G401 (cell line): ENCODE results near the gene CACNA2D4. TPM values are rescaled to one million over a fixed set of nuclear protein-coding genes. Genes with fewer than 3 reads are reported as not detected.

Experiments
- DNase-seq: peaks from one replicate; pipeline ENCODE4 v3.0.0-alpha.2; 2015; ENCODE audit warnings: low spot score
- in situ Hi-C: cut with HindIII; loops from 2 replicates; pipeline ENCODE4 v1.10.0; 2016; ENCODE audit warnings: low sequenced_read_pairs, mixed read lengths
- total RNA-seq: library from RNA; depleted of rRNA; stranded (reverse); fragments of >200 nt; shearing (Covaris generic); gene quantifications from 2 replicates; pipeline ENCODE4 v1.2.3, GENCODE V29; 2014

The CACNA2D4 gene
- total RNA-seq, 1 experiment from 2014 or later = not detected

GRCh38 chr12:1779783-1780182 is 138.7 kb downstream of the CACNA2D4 start:
- DNase-seq = no peak
- in situ Hi-C loops = loop anchor here (25.0 kb wide), 1 partner anchor 142 kb away; the partner anchor contains the start of gene WNT5B

- in situ Hi-C loops = loop anchor here (25.0 kb wide), 1 partner anchor 142 kb away; the partner anchor contains the start of gene WNT5B
- DNase-seq = no peak
Observed at GRCh38 chr12:1778911-1779310, 139.5 kb downstream of the CACNA2D4 start.

- no peak for DNase-seq
- in situ Hi-C loops = loop anchor here (25.0 kb wide), 1 partner anchor 140 kb away; the partner anchor contains the start of gene WNT5B
Observed at GRCh38 chr12:1777798-1778197, 140.7 kb downstream of the CACNA2D4 start.

- no peak for DNase-seq
- in situ Hi-C loops = loop anchor here (25.0 kb wide), 1 partner anchor 139 kb away; the partner anchor contains the start of gene WNT5B
Observed at GRCh38 chr12:1776170-1776921, 142.1 kb downstream of the CACNA2D4 start.

- peak; percentile 23 for DNase-seq
Observed at GRCh38 chr12:1773937-1774655, 144.4 kb downstream of the CACNA2D4 start.

DNA sequence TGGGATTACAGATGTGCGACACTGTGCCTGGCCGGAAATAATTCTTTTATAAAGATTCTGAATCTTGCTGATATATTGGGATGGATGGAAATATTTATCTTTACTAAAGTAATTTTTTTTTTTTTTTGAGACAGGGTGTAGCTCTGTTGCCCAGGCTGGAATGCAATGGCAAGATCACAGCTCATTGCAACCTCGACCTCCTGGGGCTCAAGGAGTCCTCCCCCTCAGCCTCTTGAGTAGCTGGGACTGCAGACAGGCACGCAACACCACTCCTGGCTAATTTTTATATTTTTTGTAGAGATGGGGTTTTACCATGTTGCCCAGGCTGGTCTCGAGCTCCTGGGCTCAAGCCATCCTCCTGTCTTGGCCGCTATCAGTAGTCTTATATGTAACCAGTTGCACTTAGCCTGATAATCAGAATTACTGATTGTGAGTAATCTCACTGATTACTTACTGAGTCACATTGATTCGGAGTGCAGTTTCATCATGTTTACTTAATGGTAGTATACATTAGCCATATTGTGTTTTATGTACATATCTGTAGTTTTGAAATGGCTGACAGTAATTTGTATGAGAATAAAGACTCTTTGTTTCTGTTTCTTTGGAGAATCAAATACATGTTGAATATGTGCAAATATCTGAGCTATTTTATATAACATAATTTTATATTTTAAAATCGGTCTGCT is 148.5 kb downstream of the CACNA2D4 start:
- no peak for DNase-seq
- in situ Hi-C loops = no loop called here

More at GRCh38 chr12:1773937-1774655, 144.4 kb downstream of the CACNA2D4 start:
- in situ Hi-C loops = no loop called here

DNA sequence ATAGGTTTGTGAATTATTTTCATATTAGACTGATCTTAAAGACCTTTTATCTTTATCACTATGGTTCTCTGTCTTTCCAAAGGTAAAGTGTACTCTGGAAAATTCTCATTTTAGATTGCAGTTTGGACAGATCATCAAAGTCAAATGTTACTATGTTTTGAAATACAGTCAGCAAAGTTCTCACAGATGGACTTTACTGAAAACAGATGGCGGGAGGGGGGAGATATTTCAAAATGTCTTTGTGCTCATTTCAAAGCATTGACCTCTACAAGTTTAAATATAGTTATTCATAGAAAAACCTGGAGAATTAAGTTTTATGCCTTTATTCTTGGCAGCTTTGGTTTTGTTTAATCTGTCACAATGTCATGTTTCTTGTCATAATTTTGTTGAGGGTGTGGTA is 149.8 kb downstream of the CACNA2D4 start:
- DNase-seq = no peak
- in situ Hi-C loops = no loop called here

GRCh38 chr12:1767407-1768090 is 150.9 kb downstream of the CACNA2D4 start:
- in situ Hi-C loops = no loop called here
- DNase-seq = no peak

DNA sequence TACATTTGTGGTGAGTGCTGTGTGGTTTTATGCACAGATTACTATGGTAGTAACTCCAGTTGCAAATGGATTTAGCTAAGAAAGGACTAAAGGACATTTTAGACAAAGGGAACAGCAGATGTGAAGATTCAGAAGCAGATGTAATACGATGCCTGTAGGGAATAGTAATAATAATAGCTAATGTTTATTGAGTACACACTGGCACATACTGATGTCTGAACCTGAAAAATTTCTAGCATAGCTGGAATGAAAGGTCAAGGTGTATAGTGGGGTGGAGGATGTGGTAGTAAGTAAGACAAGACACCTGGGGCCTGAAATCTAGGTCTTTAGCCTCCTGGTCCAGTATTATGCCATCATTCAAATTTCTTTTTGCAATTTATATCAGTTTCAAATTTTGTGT is 152.3 kb downstream of the CACNA2D4 start:
- no peak for DNase-seq
- in situ Hi-C loops = no loop called here

DNA sequence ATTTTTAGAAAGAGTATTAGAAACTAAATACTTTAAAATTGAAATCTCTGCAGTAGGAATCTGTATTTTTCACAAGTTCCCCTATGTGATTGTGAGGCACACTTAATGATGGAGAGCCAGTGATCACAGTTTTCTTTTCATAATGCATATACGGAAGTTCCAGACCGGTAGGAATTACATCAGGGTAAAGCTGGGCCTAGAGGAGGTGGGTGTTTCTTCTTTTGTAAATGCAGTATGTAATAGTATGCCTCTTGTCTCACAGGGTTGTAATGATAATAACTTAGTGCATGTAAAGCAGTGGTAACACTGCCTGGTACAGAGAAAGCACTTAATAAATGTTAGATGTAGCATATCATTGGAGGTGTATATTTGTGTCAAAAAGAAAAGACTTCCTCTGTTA is 155.3 kb downstream of the CACNA2D4 start:
- in situ Hi-C loops = no loop called here
- DNase-seq = no peak

GRCh38 chr12:1761857-1762256 is 156.6 kb downstream of the CACNA2D4 start:
- DNase-seq = no peak
- in situ Hi-C loops = no loop called here

DNA sequence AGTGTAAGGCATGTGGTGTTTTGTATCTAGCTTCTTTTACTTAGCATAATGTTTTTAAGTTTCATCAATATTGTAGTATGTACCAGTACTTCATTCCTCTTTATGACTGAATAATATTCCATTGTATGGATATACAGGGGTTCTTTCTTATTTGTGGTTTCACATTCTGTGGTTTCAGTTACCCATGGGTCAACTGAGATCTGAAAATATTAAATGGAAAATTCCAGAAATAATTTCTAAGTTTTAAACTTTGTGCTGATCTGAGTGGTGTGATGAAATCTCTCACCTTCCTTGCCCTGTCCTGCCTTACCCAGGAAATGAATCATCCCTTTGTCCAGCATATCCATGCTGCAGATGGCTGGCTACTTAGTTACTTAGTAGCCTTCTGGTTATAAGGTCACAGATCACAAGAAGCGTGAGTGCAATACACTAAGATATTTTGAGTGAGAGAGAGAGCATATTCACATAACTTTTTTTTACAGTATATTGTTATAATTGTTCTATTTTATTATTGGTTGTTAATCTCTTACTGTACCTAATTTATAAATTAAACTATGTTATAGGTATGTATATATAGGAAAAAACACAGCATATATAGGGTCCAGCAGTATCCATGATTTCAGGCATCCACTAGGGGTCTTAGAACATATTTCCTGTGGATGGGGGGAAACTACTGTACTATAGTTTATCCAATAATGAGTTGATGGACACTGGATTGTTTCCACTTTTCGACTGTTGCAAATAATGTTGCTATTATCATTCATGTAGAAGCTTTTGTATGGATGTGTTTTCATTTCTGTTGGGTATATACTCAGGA is 157.7 kb downstream of the CACNA2D4 start:
- DNase-seq = no peak
- in situ Hi-C loops = no loop called here

DNA sequence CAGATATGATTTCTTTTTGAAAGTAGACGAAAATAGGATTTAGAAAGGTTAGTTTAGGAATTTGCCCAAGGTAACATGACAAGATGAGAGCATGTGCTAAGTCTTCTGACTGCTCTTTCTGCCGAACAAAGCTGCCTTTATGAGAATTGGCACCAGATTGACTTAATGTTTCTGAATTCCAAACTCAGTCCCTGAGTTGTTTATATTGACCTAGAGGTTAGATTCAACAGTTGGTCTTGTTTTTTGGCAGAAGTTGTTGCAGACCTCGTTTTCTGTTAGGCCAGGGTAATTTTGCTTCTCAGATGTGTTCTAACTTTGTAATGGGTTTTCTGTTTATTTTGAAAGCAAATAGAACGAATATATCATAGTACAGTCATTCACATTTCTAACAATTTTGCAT is 159.6 kb downstream of the CACNA2D4 start:
- no peak for DNase-seq
- in situ Hi-C loops = no loop called here

GRCh38 chr12:1758376-1758775 is 160.1 kb downstream of the CACNA2D4 start:
- in situ Hi-C loops = no loop called here
- DNase-seq = no peak

- DNase-seq = no peak
- in situ Hi-C loops = no loop called here
Observed at GRCh38 chr12:1750300-1750699, 168.2 kb downstream of the CACNA2D4 start.

DNA sequence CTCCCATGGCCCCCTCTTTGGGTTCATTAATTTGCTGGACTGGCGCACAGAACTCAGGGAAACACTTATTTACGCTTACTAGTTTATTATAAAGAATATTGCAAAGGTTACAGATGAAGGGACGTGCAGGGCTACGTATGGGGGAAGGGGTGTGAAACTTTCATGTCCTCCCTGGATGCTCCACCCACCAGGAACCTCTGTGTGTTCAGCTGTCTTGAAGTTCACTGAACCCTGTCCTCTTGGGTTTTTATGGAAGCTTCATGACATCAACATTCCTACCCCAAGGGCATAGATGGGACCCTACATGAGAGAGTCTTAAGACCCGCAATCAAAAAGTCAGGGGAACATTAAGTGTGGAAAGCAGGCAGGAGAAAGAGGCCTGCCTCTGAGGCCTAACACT is 169.4 kb downstream of the CACNA2D4 start:
- no peak for DNase-seq
- in situ Hi-C loops = no loop called here

GRCh38 chr12:1747609-1748008 is 170.8 kb downstream of the CACNA2D4 start:
- in situ Hi-C loops = no loop called here
- DNase-seq = no peak

- DNase-seq = no peak
- in situ Hi-C loops = no loop called here
Observed at GRCh38 chr12:1744932-1745331, 173.5 kb downstream of the CACNA2D4 start.
